ENCODE measurements around the gene OLIG2. TPM values are rescaled to one million over a fixed set of nuclear protein-coding genes. Genes with fewer than 3 reads are reported as not detected.

The OLIG2 gene
- total and polyA plus RNA-seq, 2 of the 13 experiments (the other 11 are each of a cell fraction or from before 2014, with no cell fraction given), result not detected

DNA sequence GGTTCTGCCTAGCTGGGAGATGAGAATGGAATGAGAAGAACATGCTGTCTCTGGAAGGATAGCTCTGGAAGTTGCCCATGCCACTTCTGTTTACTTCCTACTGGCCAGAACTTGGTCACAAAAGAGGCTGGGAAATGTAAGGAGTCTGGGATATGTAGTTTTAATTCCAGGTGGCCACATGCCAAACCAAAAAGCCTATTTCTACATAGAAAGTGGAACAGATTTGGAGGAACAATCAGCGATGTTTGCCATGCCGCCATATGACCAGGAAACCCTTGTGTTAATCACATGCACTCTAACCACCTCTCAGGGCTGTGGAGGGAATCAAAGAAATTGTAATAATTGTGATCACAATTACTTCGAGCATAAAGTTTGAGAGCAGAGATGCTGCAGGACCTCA is 10.0 kb upstream of the OLIG2 start:
- ATAC-seq, result no peak
- peaks cover 1 to 24% of the 10 kb centered on the region in 2 experiments; a peak in 3 of 5 replicates for H3K27me3 ChIP-seq (ENCODE audit: control insufficient read depth in 1 of 2, insufficient read depth in 2 of 2, low read length in 2 of 2)
- TF ChIP-seq ZNF383 (CRISPR knock-in tag; IDR thresholded peaks at IDR 0.05; ENCODE audit: borderline replicate concordance), result no peak
- TF ChIP-seq, protein P1, sequence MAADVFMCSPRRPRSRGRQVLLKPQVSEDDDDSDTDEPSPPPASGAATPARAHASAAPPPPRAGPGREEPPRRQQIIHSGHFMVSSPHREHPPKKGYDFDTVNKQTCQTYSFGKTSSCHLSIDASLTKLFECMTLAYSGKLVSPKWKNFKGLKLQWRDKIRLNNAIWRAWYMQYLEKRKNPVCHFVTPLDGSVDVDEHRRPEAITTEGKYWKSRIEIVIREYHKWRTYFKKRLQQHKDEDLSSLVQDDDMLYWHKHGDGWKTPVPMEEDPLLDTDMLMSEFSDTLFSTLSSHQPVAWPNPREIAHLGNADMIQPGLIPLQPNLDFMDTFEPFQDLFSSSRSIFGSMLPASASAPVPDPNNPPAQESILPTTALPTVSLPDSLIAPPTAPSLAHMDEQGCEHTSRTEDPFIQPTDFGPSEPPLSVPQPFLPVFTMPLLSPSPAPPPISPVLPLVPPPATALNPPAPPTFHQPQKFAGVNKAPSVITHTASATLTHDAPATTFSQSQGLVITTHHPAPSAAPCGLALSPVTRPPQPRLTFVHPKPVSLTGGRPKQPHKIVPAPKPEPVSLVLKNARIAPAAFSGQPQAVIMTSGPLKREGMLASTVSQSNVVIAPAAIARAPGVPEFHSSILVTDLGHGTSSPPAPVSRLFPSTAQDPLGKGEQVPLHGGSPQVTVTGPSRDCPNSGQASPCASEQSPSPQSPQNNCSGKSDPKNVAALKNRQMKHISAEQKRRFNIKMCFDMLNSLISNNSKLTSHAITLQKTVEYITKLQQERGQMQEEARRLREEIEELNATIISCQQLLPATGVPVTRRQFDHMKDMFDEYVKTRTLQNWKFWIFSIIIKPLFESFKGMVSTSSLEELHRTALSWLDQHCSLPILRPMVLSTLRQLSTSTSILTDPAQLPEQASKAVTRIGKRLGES (CRISPR knock-in tag; IDR thresholded peaks at IDR 0.05; ENCODE audit: borderline replicate concordance), result no peak
- TF ChIP-seq ZNF589 (CRISPR knock-in tag; conservative IDR thresholded peaks at IDR 0.05), result no peak
- no peak for TF ChIP-seq SUZ12 (IDR thresholded peaks at IDR 0.05; ENCODE audit: low read depth, low read length)
- no peak for TF ChIP-seq ARHGAP35 (CRISPR knock-in tag; IDR thresholded peaks at IDR 0.05; ENCODE audit: borderline replicate concordance)
- TF ChIP-seq MXI1 (IDR thresholded peaks at IDR 0.05; ENCODE audit: borderline replicate concordance, low read depth, low read length), result no peak
- TF ChIP-seq, protein P2, sequence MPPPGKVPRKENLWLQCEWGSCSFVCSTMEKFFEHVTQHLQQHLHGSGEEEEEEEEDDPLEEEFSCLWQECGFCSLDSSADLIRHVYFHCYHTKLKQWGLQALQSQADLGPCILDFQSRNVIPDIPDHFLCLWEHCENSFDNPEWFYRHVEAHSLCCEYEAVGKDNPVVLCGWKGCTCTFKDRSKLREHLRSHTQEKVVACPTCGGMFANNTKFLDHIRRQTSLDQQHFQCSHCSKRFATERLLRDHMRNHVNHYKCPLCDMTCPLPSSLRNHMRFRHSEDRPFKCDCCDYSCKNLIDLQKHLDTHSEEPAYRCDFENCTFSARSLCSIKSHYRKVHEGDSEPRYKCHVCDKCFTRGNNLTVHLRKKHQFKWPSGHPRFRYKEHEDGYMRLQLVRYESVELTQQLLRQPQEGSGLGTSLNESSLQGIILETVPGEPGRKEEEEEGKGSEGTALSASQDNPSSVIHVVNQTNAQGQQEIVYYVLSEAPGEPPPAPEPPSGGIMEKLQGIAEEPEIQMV (CRISPR knock-in tag; IDR thresholded peaks at IDR 0.05; ENCODE audit: low read depth), result no peak
- no peak for TF ChIP-seq EHMT2 (IDR thresholded peaks at IDR 0.05; ENCODE audit: borderline replicate concordance, low read depth, low read length)
- TF ChIP-seq ZNF713 (CRISPR knock-in tag; IDR thresholded peaks at IDR 0.05), result no peak
- no peak for TF ChIP-seq YEATS4 (CRISPR knock-in tag; IDR thresholded peaks at IDR 0.05; ENCODE audit: borderline replicate concordance)
- no peak for TF ChIP-seq CHD2 (IDR thresholded peaks at IDR 0.05; ENCODE audit: low read depth, low read length)
- TF ChIP-seq BHLHE40 (IDR thresholded peaks at IDR 0.05; ENCODE audit: low read length), result no peak
- no peak for TF ChIP-seq ZSCAN9 (CRISPR knock-in tag; IDR thresholded peaks at IDR 0.05; ENCODE audit: borderline replicate concordance)
- TF ChIP-seq, protein P3, sequence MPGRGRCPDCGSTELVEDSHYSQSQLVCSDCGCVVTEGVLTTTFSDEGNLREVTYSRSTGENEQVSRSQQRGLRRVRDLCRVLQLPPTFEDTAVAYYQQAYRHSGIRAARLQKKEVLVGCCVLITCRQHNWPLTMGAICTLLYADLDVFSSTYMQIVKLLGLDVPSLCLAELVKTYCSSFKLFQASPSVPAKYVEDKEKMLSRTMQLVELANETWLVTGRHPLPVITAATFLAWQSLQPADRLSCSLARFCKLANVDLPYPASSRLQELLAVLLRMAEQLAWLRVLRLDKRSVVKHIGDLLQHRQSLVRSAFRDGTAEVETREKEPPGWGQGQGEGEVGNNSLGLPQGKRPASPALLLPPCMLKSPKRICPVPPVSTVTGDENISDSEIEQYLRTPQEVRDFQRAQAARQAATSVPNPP (CRISPR knock-in tag; IDR thresholded peaks at IDR 0.05), result no peak
- TF ChIP-seq WIZ (CRISPR knock-in tag; IDR thresholded peaks at IDR 0.05), result no peak
- no peak for DNase-seq (ENCODE audit: low spot score)
- WGBS (ENCODE audit: low lambda C conversion rate), result 63% methylated on average over 3 of the region's 3 CpGs
- H3K36me3 ChIP-seq (replicated peaks in 1 of 2; ENCODE audit: control insufficient read depth in 1 of 2, insufficient read depth in 2 of 2, low read length in 2 of 2), result no peaks in the 10 kb centered on the region
- H2AFZ ChIP-seq (ENCODE audit: low read length), result no peak overlapping the region
- BruUV-seq (replicated peaks), result no TSS peak
- no peaks in the 10 kb centered on the region for H4K20me1 ChIP-seq (ENCODE audit: insufficient read depth, low read length)
- no peak overlapping the region for H3K9ac ChIP-seq (ENCODE audit: insufficient read depth, low read depth, low read length)
- peaks cover 8% of the 10 kb centered on the region; the same call in 1 of the 2 replicates for H3K4me1 ChIP-seq (ENCODE audit: insufficient read depth, low read length)
- no peak overlapping the region for H3K4me3 ChIP-seq (replicated peaks in 1 of 3; ENCODE audit: insufficient read depth in 1 of 3, low read depth in 2 of 3, low read length in 3 of 3)
- no peak overlapping the region for H3K4me2 ChIP-seq (ENCODE audit: low read depth, low read length)
- no peaks in the 10 kb centered on the region for H3K9me3 ChIP-seq (ENCODE audit: low read length)
- no peaks in the 10 kb centered on the region for H3K79me2 ChIP-seq (ENCODE audit: insufficient read depth, low read length)
- in situ Hi-C loops (cut with HindIII; ENCODE audit: extremely low pct_ligation_motif_present, low pct_unique_long_range_greater_than_20kb), result no loop called here
- POLR2A ChIA-PET, result no interaction called here
- intact Hi-C loops (cut with micrococcal nuclease; ENCODE audit: unreplicated experiment), result no loop called here
- no peak for FAIRE-seq
- CTCF ChIA-PET (ENCODE audit: low intra/inter-chr PET ratio, low total read pairs), result no interaction called here
- no peak overlapping the region for H3K27ac ChIP-seq (ENCODE audit: extremely low read length, insufficient read depth, low read length)

Measured in HepG2 (cell line).